GM20000 (cell line): ENCODE data around the gene DOHH.
"Not testable (repeated sequence)": the region's sequence is repeated elsewhere in the genome, so short reads cannot be mapped to it uniquely, and the experiment has no call there.

Experiments used
- DNase-seq: peaks from one replicate; pipeline ENCODE4 v3.0.0; 2012; ENCODE audit warnings: low spot score
- TF ChIP-seq, protein P1 (sequence below): IDR thresholded peaks from 2 replicates; pipeline ENCODE4 v1.5.1; 2012; ENCODE audit warnings: mild to moderate bottlenecking, control low read depth; ENCODE audit errors: extremely low read depth, missing control alignments

The DOHH gene

DNA sequence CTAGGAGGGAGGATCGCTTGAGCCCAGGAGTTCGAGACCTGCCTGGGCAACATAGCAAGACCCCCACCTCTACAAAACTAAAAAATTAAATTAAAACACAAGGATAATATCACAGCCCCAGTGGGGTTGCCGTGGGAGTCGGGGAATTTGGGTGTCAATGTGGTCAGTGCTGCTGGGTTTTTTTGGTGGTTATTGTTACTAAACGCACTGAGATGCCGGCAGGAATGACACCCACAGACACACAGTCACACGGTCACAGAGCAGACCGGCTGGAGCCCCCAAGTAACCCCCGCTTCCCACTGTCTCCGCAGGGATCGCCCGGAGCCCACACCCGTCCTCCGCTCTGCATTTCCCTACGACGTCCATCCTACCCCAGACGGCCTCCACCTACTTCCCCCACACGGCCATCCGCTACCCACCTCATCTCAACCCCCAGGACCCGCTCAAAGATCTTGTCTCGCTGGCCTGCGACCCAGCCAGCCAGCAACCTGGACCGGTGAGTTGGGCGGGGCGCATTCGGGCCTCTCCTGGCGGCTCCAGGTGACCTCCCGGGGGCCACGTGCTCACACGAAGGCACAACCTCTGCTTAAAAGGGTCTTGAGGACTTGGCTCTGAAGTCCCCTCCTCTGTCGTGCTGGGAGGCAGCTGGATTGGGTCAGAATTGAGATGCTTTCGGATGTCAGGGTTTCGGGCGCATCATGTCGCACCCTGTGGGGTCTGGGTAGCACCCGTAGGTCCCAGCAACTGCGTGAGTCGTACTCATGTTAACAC lies 48.1 kb downstream of the DOHH start:
- no peak for DNase-seq
- TF ChIP-seq, protein P1, sequence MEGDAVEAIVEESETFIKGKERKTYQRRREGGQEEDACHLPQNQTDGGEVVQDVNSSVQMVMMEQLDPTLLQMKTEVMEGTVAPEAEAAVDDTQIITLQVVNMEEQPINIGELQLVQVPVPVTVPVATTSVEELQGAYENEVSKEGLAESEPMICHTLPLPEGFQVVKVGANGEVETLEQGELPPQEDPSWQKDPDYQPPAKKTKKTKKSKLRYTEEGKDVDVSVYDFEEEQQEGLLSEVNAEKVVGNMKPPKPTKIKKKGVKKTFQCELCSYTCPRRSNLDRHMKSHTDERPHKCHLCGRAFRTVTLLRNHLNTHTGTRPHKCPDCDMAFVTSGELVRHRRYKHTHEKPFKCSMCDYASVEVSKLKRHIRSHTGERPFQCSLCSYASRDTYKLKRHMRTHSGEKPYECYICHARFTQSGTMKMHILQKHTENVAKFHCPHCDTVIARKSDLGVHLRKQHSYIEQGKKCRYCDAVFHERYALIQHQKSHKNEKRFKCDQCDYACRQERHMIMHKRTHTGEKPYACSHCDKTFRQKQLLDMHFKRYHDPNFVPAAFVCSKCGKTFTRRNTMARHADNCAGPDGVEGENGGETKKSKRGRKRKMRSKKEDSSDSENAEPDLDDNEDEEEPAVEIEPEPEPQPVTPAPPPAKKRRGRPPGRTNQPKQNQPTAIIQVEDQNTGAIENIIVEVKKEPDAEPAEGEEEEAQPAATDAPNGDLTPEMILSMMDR, result no peak

DNA sequence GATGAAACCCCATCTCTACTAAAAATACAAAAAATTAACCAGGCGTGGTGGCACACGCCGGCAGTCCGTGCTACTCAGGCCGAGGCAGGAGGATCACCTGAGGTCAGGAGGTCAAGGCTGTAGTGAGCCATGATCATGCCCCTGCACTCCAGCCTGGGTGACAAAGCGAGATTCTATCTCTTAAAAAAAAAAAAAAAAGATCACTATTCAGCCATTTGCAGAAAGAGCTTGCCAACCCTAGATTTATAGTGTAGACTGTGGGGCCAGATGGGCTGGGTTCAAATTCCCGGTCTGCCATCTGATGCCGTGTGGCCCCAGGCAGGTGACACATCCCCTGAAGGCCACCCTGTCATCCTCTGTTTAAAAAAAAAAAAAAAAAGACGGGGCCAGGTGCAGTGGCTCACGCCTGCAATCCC lies 49.0 kb downstream of the DOHH start:
- no peak for DNase-seq
- TF ChIP-seq, protein P1, result no peak

DNA sequence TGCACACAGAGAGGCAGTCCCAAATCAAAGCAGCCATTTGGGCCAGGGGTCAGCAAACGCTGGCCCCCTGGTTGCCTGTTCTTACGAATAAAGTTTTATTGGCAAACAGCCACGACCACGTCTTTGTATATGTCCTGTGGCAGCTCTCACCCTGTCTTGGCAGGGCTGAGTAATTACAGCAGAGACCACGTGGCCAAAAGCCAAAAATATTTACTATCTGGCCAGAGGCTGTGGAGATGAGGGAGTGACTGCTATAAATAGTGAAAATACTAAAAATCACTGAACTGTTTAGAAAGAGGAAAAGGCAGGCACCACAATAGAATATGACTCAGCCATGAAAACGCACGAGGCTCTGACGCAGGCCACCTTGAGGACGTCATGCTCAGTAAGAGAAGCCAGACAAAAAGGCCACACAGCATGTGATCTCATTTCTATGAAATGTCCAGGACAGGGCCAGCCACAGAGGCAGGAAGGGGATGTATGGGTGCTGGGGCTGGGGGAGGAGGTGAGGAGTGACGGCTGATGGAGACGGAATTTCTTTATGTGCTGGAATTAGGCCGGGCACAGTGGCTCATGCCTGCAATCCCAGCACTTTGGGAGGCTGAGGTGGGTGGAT lies 49.6 kb downstream of the DOHH start:
- no peak for DNase-seq
- TF ChIP-seq, protein P1, result no peak

DNA sequence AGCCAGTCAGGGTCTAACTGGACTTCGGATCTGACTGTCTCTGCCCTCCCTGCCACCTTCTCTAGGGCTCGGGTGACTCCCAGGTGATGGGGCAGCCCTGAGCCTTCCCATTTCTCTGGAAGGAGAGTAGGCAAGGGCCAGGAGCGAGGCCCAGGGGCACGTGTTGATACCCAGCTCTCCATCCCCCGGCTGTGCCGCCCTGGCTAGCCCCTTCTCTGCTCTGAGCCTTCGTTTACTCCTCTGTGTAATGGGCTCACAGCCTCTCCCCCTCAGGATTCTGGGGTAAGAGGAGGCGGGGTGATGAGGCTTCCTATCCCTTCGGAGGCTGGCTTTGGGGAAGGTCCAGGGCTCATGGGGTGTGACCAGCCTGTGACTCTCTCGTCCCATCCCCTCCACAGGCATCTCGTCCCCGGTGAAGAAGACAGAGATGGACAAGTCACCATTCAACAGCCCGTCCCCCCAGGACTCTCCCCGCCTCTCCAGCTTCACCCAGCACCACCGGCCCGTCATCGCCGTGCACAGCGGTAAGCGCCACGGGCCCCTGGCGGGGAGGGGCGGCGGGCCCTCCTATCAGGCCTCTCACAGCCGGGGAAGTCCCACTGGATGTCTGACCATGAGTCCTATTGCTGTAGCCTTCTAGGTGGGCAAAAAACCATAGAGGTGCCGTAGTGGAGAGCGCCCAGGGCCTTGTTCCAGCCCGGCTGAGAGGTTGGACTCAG lies 51.7 kb downstream of the DOHH start:
- no peak for DNase-seq
- TF ChIP-seq, protein P1, result no peak

DNA sequence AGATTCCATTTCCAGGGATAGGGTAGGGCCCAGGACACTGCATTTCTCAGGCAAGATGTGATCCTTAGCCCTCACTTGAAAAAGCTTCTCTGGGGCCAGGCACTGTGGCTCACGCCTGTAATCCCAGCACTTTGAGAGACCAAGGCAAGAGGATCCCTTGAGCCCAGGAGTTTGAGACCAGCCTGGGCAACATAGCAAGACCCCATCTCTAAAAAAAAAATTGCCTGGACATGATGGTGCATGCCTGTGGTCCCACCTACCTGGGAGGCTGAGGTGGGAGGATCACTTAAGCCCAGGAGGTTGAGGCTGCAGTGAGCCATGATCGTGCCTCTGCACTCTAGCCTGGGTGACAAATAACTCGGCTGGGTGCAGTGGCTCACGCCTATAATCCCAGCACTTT lies 53.8 kb downstream of the DOHH start:
- DNase-seq, result not testable (repeated sequence)

DNA sequence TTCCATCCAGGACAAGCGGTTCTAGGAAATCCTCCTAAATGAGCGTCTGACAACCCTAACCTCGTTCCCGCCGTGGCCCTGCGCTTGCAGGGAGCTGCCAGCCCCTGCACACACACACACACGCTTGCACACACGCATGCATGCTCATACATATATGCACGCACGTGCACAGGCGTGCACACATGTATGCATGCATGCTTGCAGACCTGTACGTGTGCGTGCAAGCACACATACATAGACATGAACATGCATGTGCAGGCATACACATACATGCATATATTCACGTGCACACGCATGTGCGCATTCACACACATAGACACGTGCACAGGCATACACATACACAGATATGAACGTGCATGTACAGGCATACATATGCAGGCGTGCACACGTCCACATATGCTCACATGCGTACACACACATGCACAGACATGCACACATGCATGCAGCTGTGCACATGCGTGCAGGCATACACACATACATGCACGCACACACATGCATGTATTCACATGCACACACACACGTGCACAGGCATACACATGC lies 55.7 kb downstream of the DOHH start:
- TF ChIP-seq, protein P1, result no peak
- DNase-seq, result no peak

DNA sequence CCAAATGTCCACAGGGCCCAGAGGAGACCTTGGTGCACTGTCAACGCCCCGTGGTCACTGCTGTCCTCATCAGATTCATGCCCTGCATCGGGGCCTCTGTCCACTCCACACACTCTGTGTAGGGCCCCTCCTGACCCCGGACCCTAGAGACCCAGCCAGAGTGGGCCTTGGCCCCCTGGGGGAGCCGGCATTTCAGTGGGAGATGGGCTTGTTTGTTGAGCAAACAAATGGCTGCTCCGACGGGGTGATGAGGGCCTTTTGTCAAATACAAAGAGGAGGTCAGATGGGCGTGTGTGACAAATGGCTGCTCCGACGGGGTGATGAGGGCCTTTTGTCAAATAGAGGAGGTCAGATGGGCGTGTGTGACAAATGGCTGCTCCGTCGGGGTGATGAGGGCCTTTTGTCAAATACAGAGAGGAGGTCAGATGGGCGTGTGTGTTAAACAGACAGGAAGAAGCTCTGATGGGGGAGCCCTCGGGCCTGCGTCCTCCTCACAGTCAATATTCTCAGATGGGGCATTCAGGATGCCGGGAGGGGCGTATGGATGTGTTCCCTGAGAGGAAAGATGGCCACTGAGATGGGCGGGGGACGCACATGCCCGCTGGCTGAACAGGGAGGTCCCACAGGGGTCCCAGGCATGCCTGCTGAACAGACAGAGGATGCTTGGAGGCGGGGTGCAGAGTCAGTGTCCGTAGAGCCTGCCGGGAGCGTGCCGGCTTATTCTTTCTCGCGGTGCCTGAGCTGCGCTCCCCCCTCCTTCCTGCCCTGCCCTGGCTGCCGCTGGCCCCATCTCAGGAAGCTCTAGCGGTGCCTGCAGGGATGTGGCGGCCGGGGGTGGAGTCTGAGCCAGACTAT lies 56.4 kb downstream of the DOHH start:
- DNase-seq, result no peak
- TF ChIP-seq, protein P1, result no peak
